Uterus (tissue), 2 donors: ENCODE results near the gene TMX3.

Experiments
- POLR2A ChIP-seq, 2 donors: fragments of 450-650 bp; IDR thresholded peaks; one replicate each; pipeline ENCODE4 v1.6.1; 2016; ENCODE audit warnings: antibody characterized with exemption in 2 of 2, mild to moderate bottlenecking in 1 of 2, moderate library complexity in 1 of 2
- TF ChIP-seq, protein P1 (sequence below), 4 experiments: fragments of 200-600 bp in 2 of 4; fragments of 450-650 bp in 2 of 4; sonication (generic) in 2 of 4; IDR thresholded peaks; one replicate each; pipeline ENCODE4 v1.5.1; 2016 to 2019; ENCODE audit warnings: antibody characterized with exemption in 4 of 4, mild to moderate bottlenecking in 2 of 4, moderate library complexity in 1 of 4

DNA sequence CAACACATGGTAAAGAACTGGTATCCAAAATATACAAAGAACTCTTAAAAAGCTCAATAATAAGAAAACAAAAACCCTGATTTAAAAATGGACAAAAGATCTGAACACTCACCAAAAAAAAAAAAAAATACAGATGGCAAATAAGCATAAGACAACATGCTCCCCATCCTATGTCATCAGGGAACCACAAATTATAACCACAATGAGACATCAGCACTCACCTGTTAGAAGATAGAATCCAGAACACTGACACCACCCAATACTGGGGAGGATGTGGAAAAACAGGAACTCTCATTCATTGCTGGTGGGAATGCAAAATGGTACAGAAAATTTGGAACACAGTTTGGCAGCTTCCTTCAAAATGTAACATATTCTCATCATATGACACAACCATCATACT, 66.7 kb downstream of the TMX3 start:
- TF ChIP-seq, protein P1, sequence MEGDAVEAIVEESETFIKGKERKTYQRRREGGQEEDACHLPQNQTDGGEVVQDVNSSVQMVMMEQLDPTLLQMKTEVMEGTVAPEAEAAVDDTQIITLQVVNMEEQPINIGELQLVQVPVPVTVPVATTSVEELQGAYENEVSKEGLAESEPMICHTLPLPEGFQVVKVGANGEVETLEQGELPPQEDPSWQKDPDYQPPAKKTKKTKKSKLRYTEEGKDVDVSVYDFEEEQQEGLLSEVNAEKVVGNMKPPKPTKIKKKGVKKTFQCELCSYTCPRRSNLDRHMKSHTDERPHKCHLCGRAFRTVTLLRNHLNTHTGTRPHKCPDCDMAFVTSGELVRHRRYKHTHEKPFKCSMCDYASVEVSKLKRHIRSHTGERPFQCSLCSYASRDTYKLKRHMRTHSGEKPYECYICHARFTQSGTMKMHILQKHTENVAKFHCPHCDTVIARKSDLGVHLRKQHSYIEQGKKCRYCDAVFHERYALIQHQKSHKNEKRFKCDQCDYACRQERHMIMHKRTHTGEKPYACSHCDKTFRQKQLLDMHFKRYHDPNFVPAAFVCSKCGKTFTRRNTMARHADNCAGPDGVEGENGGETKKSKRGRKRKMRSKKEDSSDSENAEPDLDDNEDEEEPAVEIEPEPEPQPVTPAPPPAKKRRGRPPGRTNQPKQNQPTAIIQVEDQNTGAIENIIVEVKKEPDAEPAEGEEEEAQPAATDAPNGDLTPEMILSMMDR (IDR thresholded peaks at IDR 0.05): no peak
- TF ChIP-seq POLR2A (IDR thresholded peaks at IDR 0.05): no peak
